ENCODE measurements around the gene DENND1B.

DNA sequence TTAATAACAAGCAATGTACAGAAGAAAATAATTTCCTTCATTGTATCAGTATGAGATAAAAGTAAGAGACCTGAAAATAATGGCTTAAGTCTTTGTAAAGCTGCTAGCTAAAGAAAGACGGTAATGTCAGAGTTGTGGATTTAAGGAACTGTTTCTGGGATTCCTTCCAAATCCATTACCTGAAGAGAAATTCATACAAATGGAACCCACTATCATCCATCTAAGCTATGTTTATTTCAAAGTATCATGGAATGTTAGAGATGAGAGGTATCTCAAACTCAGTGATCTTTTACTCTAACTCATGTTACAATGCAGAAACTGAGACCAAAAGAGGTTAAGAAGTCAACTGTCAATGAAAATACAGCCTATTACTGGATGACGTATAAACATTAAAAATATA, 197.7 kb downstream of the DENND1B start:
- TF ChIP-seq, protein P1, sequence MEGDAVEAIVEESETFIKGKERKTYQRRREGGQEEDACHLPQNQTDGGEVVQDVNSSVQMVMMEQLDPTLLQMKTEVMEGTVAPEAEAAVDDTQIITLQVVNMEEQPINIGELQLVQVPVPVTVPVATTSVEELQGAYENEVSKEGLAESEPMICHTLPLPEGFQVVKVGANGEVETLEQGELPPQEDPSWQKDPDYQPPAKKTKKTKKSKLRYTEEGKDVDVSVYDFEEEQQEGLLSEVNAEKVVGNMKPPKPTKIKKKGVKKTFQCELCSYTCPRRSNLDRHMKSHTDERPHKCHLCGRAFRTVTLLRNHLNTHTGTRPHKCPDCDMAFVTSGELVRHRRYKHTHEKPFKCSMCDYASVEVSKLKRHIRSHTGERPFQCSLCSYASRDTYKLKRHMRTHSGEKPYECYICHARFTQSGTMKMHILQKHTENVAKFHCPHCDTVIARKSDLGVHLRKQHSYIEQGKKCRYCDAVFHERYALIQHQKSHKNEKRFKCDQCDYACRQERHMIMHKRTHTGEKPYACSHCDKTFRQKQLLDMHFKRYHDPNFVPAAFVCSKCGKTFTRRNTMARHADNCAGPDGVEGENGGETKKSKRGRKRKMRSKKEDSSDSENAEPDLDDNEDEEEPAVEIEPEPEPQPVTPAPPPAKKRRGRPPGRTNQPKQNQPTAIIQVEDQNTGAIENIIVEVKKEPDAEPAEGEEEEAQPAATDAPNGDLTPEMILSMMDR (IDR thresholded peaks at IDR 0.05; ENCODE audit: low read length) = no peak
- TF ChIP-seq EZH2phosphoT487 (IDR thresholded peaks at IDR 0.05; ENCODE audit: low read length) = no peak

Measured in MM.1S (cell line).